OCI-LY1 (cell line): ENCODE data around the gene RPSA.

Source experiments
- CTCF ChIP-seq: fragments of 200-600 bp; sonication (generic), shearing (Covaris generic); IDR thresholded peaks from 2 replicates; pipeline ENCODE4 v1.5.1; 2017; ENCODE audit warnings: mild to moderate bottlenecking, antibody characterized with exemption, low read length, moderate library complexity, mixed read lengths
- EZH2 ChIP-seq: fragments of 200-600 bp; sonication (generic), shearing (Covaris generic); IDR thresholded peaks from 2 replicates; pipeline ENCODE4 v1.8.0; 2017; ENCODE audit warnings: borderline replicate concordance, mixed run types, mild to moderate bottlenecking, antibody characterized with exemption, low read length, moderate library complexity, mixed read lengths

- TF ChIP-seq CTCF (no peak), EZH2 (no peak)
Observed at GRCh38 chr3:39408493-39409372, 2.2 kb downstream of the RPSA start.
